ENCODE measurements around the gene MT2A.
"Not testable (repeated sequence)": the region's sequence is repeated elsewhere in the genome, so short reads cannot be mapped to it uniquely, and the experiment has no call there.

The MT2A gene

GRCh38 chr16:56621665-56622445, 13.5 kb downstream of the MT2A start:
- DNase-seq (ENCODE audit: low spot score) = not testable (repeated sequence)

GRCh38 chr16:56623184-56623583, 14.8 kb downstream of the MT2A start:
- not testable (repeated sequence) for DNase-seq (ENCODE audit: low spot score)

- no peak for DNase-seq (ENCODE audit: low spot score)
Measured at GRCh38 chr16:56623637-56624036, 15.3 kb downstream of the MT2A start.

- DNase-seq (ENCODE audit: low spot score) = no peak
Measured at GRCh38 chr16:56625140-56625942, 17.0 kb downstream of the MT2A start, which contains the start of gene MT1E. Gene MT1E (plus strand): TSS chr16:56625781. CDS start chr16:56625852, 71 bp downstream.

- no peak for DNase-seq (ENCODE audit: low spot score)
Measured at GRCh38 chr16:56625943-56626654, 17.7 kb downstream of the MT2A start.

GRCh38 chr16:56626685-56627084, 18.3 kb downstream of the MT2A start:
- no peak for DNase-seq (ENCODE audit: low spot score)

GRCh38 chr16:56628486-56629350, 20.3 kb downstream of the MT2A start:
- no peak for DNase-seq (ENCODE audit: low spot score)

GRCh38 chr16:56629531-56629930, 21.1 kb downstream of the MT2A start:
- no peak for DNase-seq (ENCODE audit: low spot score)

- DNase-seq (ENCODE audit: low spot score) = no peak
Measured at GRCh38 chr16:56630134-56630533, 21.8 kb downstream of the MT2A start.

- DNase-seq (ENCODE audit: low spot score) = no peak
Measured at GRCh38 chr16:56631197-56631596, 22.8 kb downstream of the MT2A start.

GRCh38 chr16:56631832-56632155, 23.4 kb downstream of the MT2A start:
- no peak for DNase-seq (ENCODE audit: low spot score)

GRCh38 chr16:56632156-56632847, 23.9 kb downstream of the MT2A start, which contains the start of gene MT1M:
Gene MT1M (plus strand): TSS chr16:56632659. CDS start chr16:56632732, 73 bp downstream.
- DNase-seq (ENCODE audit: low spot score) = no peak

GRCh38 chr16:56632848-56633365, 24.5 kb downstream of the MT2A start:
- no peak for DNase-seq (ENCODE audit: low spot score)

GRCh38 chr16:56633535-56633934, 25.2 kb downstream of the MT2A start:
- DNase-seq (ENCODE audit: low spot score) = no peak

GRCh38 chr16:56634715-56635440, 26.5 kb downstream of the MT2A start:
- DNase-seq (ENCODE audit: low spot score) = no peak

GRCh38 chr16:56635441-56635967, 27.1 kb downstream of the MT2A start:
- DNase-seq (ENCODE audit: low spot score) = no peak

- no peak for DNase-seq (ENCODE audit: low spot score)
Measured at GRCh38 chr16:56636616-56637413, 28.4 kb downstream of the MT2A start.

- no peak for DNase-seq (ENCODE audit: low spot score)
Measured at GRCh38 chr16:56637814-56638750, 29.7 kb downstream of the MT2A start, which contains the start of gene MT1A. Gene MT1A (plus strand): TSS chr16:56638666. CDS start chr16:56638739, 73 bp downstream.

Measured in hematopoietic multipotent progenitor cell treated with erythropoietin and hydrocortisone succinate and interleukin-3 and kit ligand, for 15 days (in vitro differentiated cells).